HepG2 (cell line): ENCODE data around the gene EFNA2. TPM values are rescaled to one million over a fixed set of nuclear protein-coding genes. Genes with fewer than 3 reads are reported as not detected.
A peak's percentile ranks its signal among the peaks of the same experiment; 100 is the strongest.

Experiments used
- ATF4 ChIP-seq, 2 experiments: fragments of 450-650 bp in 1 of 2; sonication (generic) in 1 of 2; formaldehyde crosslinking; IDR thresholded peaks; 2 replicates each; pipeline versions ENCODE4 v1.5.0 to v1.8.0; 2020 to 2022; ENCODE audit warnings: mild to moderate bottlenecking in 1 of 2, missing genetic modification reagents in 1 of 2
- BCL3 ChIP-seq: sonication (generic); formaldehyde crosslinking; IDR thresholded peaks from 2 replicates; pipeline ENCODE4 v1.5.1; 2020; ENCODE audit warnings: mild to moderate bottlenecking, missing genetic modification reagents, moderate library complexity
- CHD4 ChIP-seq: fragments of 200-600 bp; sonication (generic); IDR thresholded peaks from 2 replicates; pipeline ENCODE4 v1.7.0; 2017; ENCODE audit warnings: mild to moderate bottlenecking, low read length, borderline replicate concordance
- DDIT3 ChIP-seq: sonication (generic); formaldehyde crosslinking; IDR thresholded peaks from 2 replicates; pipeline ENCODE4 v1.4.0; 2020; ENCODE audit warnings: mild to moderate bottlenecking, missing genetic modification reagents
- EED ChIP-seq: sonication (generic); formaldehyde crosslinking; IDR thresholded peaks from 2 replicates; pipeline ENCODE4 v1.5.0; 2020; ENCODE audit warnings: mild to moderate bottlenecking, missing genetic modification reagents
- FOXK1 ChIP-seq: sonication (generic); formaldehyde crosslinking; IDR thresholded peaks from 2 replicates; pipeline ENCODE4 v1.4.0; 2020; ENCODE audit warnings: low read depth, missing genetic modification reagents, borderline replicate concordance
- KMT2A ChIP-seq: sonication (generic); formaldehyde crosslinking; IDR thresholded peaks from 2 replicates; pipeline ENCODE4 v1.4.0; 2020; ENCODE audit warnings: missing genetic modification reagents
- MAFG ChIP-seq: sonication (generic); formaldehyde crosslinking; IDR thresholded peaks from 2 replicates; pipeline ENCODE4 v1.5.1; 2020; ENCODE audit warnings: mild to moderate bottlenecking, missing genetic modification reagents
- RFXANK ChIP-seq: IDR thresholded peaks from 2 replicates; pipeline ENCODE4 v1.6.1; 2016
- SMYD3 ChIP-seq: sonication (generic); formaldehyde crosslinking; IDR thresholded peaks from 2 replicates; pipeline ENCODE4 v1.8.1; 2023; ENCODE audit warnings: mild to moderate bottlenecking, missing genetic modification reagents
- TAF15 ChIP-seq: fragments of 200-400 bp; formaldehyde crosslinking; IDR thresholded peaks from one replicate; pipeline ENCODE4 v1.6.1; 2018; ENCODE audit warnings: mild to moderate bottlenecking, low read depth, low read length; ENCODE audit not compliant: poor library complexity, severe bottlenecking
- TFAP4 ChIP-seq: sonication (generic); IDR thresholded peaks from 2 replicates; pipeline ENCODE4 v1.6.1; 2016; ENCODE audit warnings: low read depth, borderline replicate concordance
- TFDP2 ChIP-seq: sonication (generic); formaldehyde crosslinking; IDR thresholded peaks from 2 replicates; pipeline ENCODE4 v1.4.0; 2020; ENCODE audit warnings: missing genetic modification reagents
- ZFP37 ChIP-seq: sonication (generic); formaldehyde crosslinking; IDR thresholded peaks from 2 replicates; pipeline ENCODE4 v1.4.0; 2020; ENCODE audit warnings: missing genetic modification reagents, borderline replicate concordance
- ZNF12 ChIP-seq: sonication (generic); formaldehyde crosslinking; IDR thresholded peaks from 2 replicates; pipeline ENCODE4 v1.5.0; 2020; ENCODE audit warnings: missing genetic modification reagents
- ZNF18 ChIP-seq: sonication (generic); formaldehyde crosslinking; IDR thresholded peaks from 2 replicates; pipeline ENCODE4 v1.8.0; 2022; ENCODE audit warnings: mild to moderate bottlenecking, missing genetic modification reagents; ENCODE audit not compliant: insufficient replicate concordance
- ZNF788 ChIP-seq: sonication (generic); formaldehyde crosslinking; IDR thresholded peaks from 2 replicates; pipeline ENCODE4 v1.5.0; 2020; ENCODE audit warnings: mild to moderate bottlenecking, missing genetic modification reagents, borderline replicate concordance
- ZNF792 ChIP-seq: IDR thresholded peaks from 2 replicates; pipeline ENCODE4 v1.6.1; 2016
- ZNF839 ChIP-seq: sonication (generic); formaldehyde crosslinking; IDR thresholded peaks from 2 replicates; pipeline ENCODE4 v1.4.0; 2020; ENCODE audit warnings: missing genetic modification reagents, mild to moderate bottlenecking, borderline replicate concordance
- ZNF891 ChIP-seq: sonication (generic); formaldehyde crosslinking; IDR thresholded peaks from 2 replicates; pipeline ENCODE4 v1.5.0; 2020; ENCODE audit warnings: mild to moderate bottlenecking, missing genetic modification reagents
- ZZZ3 ChIP-seq: sonication (generic); formaldehyde crosslinking; IDR thresholded peaks from 2 replicates; pipeline ENCODE4 v1.4.0; 2020; ENCODE audit warnings: missing genetic modification reagents, mild to moderate bottlenecking, borderline replicate concordance
- polyA plus RNA-seq, 8 experiments: library from polyadenylated mRNA; depleted of rRNA in 3 of 8; stranded (reverse) in 7 of 8; unstranded in 1 of 8; fragments of >200 nt; fragmentation: Illumina TruSeq in 4 of 8; extraction: Trizol in 4 of 8; gene quantifications; 2 replicates each; pipeline versions ENCODE4 v1.2.1 to v1.2.3, GENCODE V29; 2011 to 2016; ENCODE audit warnings: low read depth in 4 of 8, missing spikeins in 1 of 8, mixed read lengths in 1 of 8; ENCODE audit not compliant: insufficient read depth in 1 of 8
- total RNA-seq, 5 experiments: library from RNA; depleted of rRNA; stranded (reverse); fragments of >200 nt; fragmentation: Illumina TruSeq; extraction: Trizol; gene quantifications; 2 replicates each; pipeline ENCODE4 v1.2.3, GENCODE V29; 2016; ENCODE audit warnings: low read depth in 1 of 5

The EFNA2 gene
- total and polyA plus RNA-seq, 2 of the 13 experiments (the other 11 are each of a cell fraction or from before 2014, with no cell fraction given), result 6.0 to 9.9 TPM

GRCh38 chr19:1243768-1244692 is 41.6 kb upstream of the EFNA2 start (continued):
- TF ChIP-seq ZNF839 (CRISPR knock-in tag) (0 out of 2 replicates have a peak, but pooled peaks have one; percentile 11), CHD4 (no peak), ZNF891 (no peak), ATF4 (CRISPR knock-in tag; IDR thresholded peaks at IDR 0.05) (no peak), KMT2A (CRISPR knock-in tag) (no peak), MAFG (CRISPR knock-in tag) (no peak), ZZZ3 (no peak), ZNF792 (CRISPR knock-in tag) (no peak), TAF15 (no peak), SMYD3 (no peak), ZNF18 (no peak), ZNF12 (CRISPR knock-in tag) (no peak), ZNF788 (no peak), DDIT3 (no peak), EED (CRISPR knock-in tag) (no peak), ZFP37 (CRISPR knock-in tag) (no peak), FOXK1 (CRISPR knock-in tag) (no peak), BCL3 (no peak), TFDP2 (CRISPR knock-in tag) (no peak), TFAP4 (no peak), RFXANK (CRISPR knock-in tag) (no peak)
